HepG2 (cell line): Measurements from ENCODE around the gene BCAR3. TPM values are rescaled to one million over a fixed set of nuclear protein-coding genes. Genes with fewer than 3 reads are reported as not detected.

Experiments
- AHR ChIP-seq: IDR thresholded peaks from 2 replicates; pipeline ENCODE4 v1.6.1; 2018; ENCODE audit warnings: missing genetic modification reagents, missing compliant biosample characterization
- CEBPZ ChIP-seq: IDR thresholded peaks from 2 replicates; pipeline ENCODE4 v1.6.1; 2012; ENCODE audit warnings: low read length, improper control_type of control experiment
- EP300 ChIP-seq, 3 experiments: sonication (generic) in 1 of 3; formaldehyde crosslinking in 1 of 3; IDR thresholded peaks; 2 replicates each; pipeline versions ENCODE4 v1.5.1 to v1.6.1; 2011 to 2020; ENCODE audit warnings: low read depth in 2 of 3, low read length in 2 of 3, borderline replicate concordance in 1 of 3, improper control_type of control experiment in 1 of 3, mild to moderate bottlenecking in 1 of 3, missing genetic modification reagents in 1 of 3, moderate library complexity in 1 of 3
- GATA4 ChIP-seq: sonication (generic); IDR thresholded peaks from 2 replicates; pipeline ENCODE4 v1.6.1; 2016; ENCODE audit warnings: antibody characterized with exemption, low read depth, borderline replicate concordance
- KDM2A ChIP-seq: sonication (generic); formaldehyde crosslinking; IDR thresholded peaks from 2 replicates; pipeline ENCODE4 v1.4.0; 2020; ENCODE audit warnings: low read depth, missing genetic modification reagents, borderline replicate concordance
- MEF2D ChIP-seq: sonication (generic); formaldehyde crosslinking; IDR thresholded peaks from 2 replicates; pipeline ENCODE4 v1.5.1; 2020; ENCODE audit warnings: mild to moderate bottlenecking, missing genetic modification reagents
- MXI1 ChIP-seq: IDR thresholded peaks from 3 replicates; pipeline ENCODE4 v1.6.1; 2012; ENCODE audit warnings: low read depth, low read length, inconsistent platforms, borderline replicate concordance
- MYC ChIP-seq: sonication (generic); formaldehyde crosslinking; IDR thresholded peaks from 2 replicates; pipeline ENCODE4 v1.9.0; 2021; ENCODE audit warnings: missing genetic modification reagents, borderline replicate concordance
- NFE2L1 ChIP-seq: sonication (generic); formaldehyde crosslinking; IDR thresholded peaks from 2 replicates; pipeline ENCODE4 v1.4.0; 2020; ENCODE audit warnings: missing genetic modification reagents, mild to moderate bottlenecking, borderline replicate concordance
- NR2F6 ChIP-seq, 2 experiments: IDR thresholded peaks; 2 replicates each; pipeline ENCODE4 v1.6.1; 2016; ENCODE audit warnings: antibody characterized with exemption in 1 of 2, mild to moderate bottlenecking in 1 of 2
- POLR2A ChIP-seq, 2 experiments: IDR thresholded peaks; 2 replicates each; pipeline ENCODE4 v1.6.1; 2011; ENCODE audit warnings: low read depth in 2 of 2, low read length in 2 of 2, mild to moderate bottlenecking in 1 of 2, moderate library complexity in 1 of 2; ENCODE audit not compliant: insufficient read depth in 1 of 2
- RARA ChIP-seq: IDR thresholded peaks from 2 replicates; pipeline ENCODE4 v1.6.1; 2016; ENCODE audit warnings: missing genetic modification reagents, missing compliant biosample characterization
- SALL1 ChIP-seq: sonication (generic); formaldehyde crosslinking; IDR thresholded peaks from 2 replicates; pipeline ENCODE4 v1.8.0; 2022; ENCODE audit warnings: mild to moderate bottlenecking, missing genetic modification reagents
- SAP130 ChIP-seq: IDR thresholded peaks from 2 replicates; pipeline ENCODE4 v1.6.1; 2016; ENCODE audit warnings: low read depth
- UBTF ChIP-seq: sonication (generic); formaldehyde crosslinking; IDR thresholded peaks from 2 replicates; pipeline ENCODE4 v1.4.0; 2020; ENCODE audit warnings: mild to moderate bottlenecking, missing genetic modification reagents
- ZBTB3 ChIP-seq: sonication (generic); formaldehyde crosslinking; IDR thresholded peaks from 2 replicates; pipeline ENCODE4 v1.4.0; 2020; ENCODE audit warnings: low read depth, mild to moderate bottlenecking, moderate library complexity, missing genetic modification reagents, borderline replicate concordance
- ZFX ChIP-seq: sonication (generic); formaldehyde crosslinking; IDR thresholded peaks from 2 replicates; pipeline ENCODE4 v1.4.0; 2020; ENCODE audit warnings: mild to moderate bottlenecking, low read depth, missing genetic modification reagents, moderate library complexity
- ZNF354B ChIP-seq: sonication (generic); formaldehyde crosslinking; IDR thresholded peaks from 2 replicates; pipeline ENCODE4 v1.8.0; 2022; ENCODE audit warnings: mild to moderate bottlenecking, missing genetic modification reagents
- ZNF605 ChIP-seq: sonication (generic); formaldehyde crosslinking; IDR thresholded peaks from 2 replicates; pipeline ENCODE4 v1.8.0; 2022; ENCODE audit warnings: mild to moderate bottlenecking, missing genetic modification reagents
- ZSCAN22 ChIP-seq: sonication (generic); formaldehyde crosslinking; IDR thresholded peaks from 2 replicates; pipeline ENCODE4 v1.4.0; 2020; ENCODE audit warnings: mild to moderate bottlenecking, missing genetic modification reagents
- polyA plus RNA-seq, 8 experiments: library from polyadenylated mRNA; depleted of rRNA in 3 of 8; stranded (reverse) in 7 of 8; unstranded in 1 of 8; fragments of >200 nt; fragmentation: Illumina TruSeq in 4 of 8; extraction: Trizol in 4 of 8; gene quantifications; 2 replicates each; pipeline versions ENCODE4 v1.2.1 to v1.2.3, GENCODE V29; 2011 to 2016; ENCODE audit warnings: low read depth in 4 of 8, missing spikeins in 1 of 8, mixed read lengths in 1 of 8; ENCODE audit not compliant: insufficient read depth in 1 of 8
- total RNA-seq, 5 experiments: library from RNA; depleted of rRNA; stranded (reverse); fragments of >200 nt; fragmentation: Illumina TruSeq; extraction: Trizol; gene quantifications; 2 replicates each; pipeline ENCODE4 v1.2.3, GENCODE V29; 2016; ENCODE audit warnings: low read depth in 1 of 5
- TF ChIP-seq, protein P1 (sequence below): sonication (generic); formaldehyde crosslinking; IDR thresholded peaks from 2 replicates; pipeline ENCODE4 v1.5.0; 2020; ENCODE audit warnings: missing genetic modification reagents

Gene BCAR3
- total and polyA plus RNA-seq, 2 of the 13 experiments (the other 11 are each of a cell fraction or from before 2014, with no cell fraction given): 3.6 to 4.8 TPM

DNA sequence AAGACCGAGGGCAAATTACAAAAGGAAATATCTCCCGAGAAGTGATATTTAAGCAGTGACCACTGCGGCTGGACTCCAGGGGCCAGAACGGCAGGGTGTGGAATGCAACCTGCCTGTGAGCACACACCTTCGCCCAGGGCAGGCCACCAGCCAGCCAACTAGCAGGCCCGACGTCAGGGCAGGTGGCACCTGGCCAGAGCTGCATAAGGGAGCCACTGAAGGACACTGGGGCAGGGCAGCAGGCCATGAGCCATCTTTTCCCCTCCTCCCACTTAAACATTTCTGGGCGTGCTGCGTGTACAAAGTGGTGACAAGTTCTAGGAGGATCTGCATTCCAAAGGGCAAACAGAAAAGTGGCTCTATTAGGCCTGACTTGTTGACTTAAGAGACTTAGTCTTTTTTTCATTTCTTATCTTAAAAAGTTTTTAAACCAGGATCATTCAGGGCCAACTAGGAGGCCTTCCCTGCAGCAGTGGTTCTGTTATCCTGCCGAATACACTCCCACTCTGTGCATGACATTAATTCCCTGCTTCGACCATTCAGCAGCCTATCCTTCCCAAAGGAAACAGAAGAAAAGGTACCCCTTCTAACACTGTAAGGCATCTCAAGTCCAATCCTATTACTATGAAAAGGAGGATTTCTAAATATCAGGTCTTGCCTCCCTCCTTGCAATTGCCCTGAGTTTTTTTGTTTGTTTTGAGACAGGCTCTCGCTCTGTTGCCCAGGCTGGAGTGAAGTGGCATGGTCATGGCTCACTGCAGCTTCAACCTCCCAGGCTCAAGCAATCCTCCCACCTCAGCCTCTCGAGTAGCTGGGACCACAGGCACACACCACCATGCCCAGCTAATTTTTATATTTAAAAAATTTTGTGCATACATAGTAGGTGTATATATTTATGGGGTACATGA lies 96.3 kb downstream of the BCAR3 start (continued):
- TF ChIP-seq RARA (CRISPR knock-in tag) (peak; percentile 46; the same call in 1 of the 2 replicates), KDM2A (CRISPR knock-in tag) (peak; percentile 58; the same call in 1 of the 2 replicates), EP300 (IDR thresholded peaks at IDR 0.05; ENCODE audit: low read depth in 2 of 2, low read length in 2 of 2) (peak in 1 of 2 experiments; percentile 81; a peak in 2 of 4 replicates), EP300 (CRISPR knock-in tag; IDR thresholded peaks at IDR 0.05; ENCODE audit: borderline replicate concordance) (peak; percentile 74; the same call in 1 of the 2 replicates), UBTF (CRISPR knock-in tag) (peak; percentile 42; the same call in 1 of the 2 replicates), ZFX (CRISPR knock-in tag) (peak; percentile 57; the same call in 1 of the 2 replicates), POLR2A (IDR thresholded peaks at IDR 0.05; ENCODE audit: insufficient read depth in 1 of 2, low read depth in 2 of 2, low read length in 2 of 2) (0 out of 4 replicates have a peak, but pooled peaks of 1 of the 2 experiments have one; percentile 32), MYC (CRISPR knock-in tag) (peak; percentile 57; the same call in 1 of the 2 replicates), MXI1 (no peak), SAP130 (CRISPR knock-in tag) (peak; percentile 76), NFE2L1 (CRISPR knock-in tag) (no peak), SALL1 (CRISPR knock-in tag) (peak; percentile 78), GATA4 (peak; percentile 75; the same call in 1 of the 2 replicates), CEBPZ (no peak), ZSCAN22 (CRISPR knock-in tag) (no peak), AHR (CRISPR knock-in tag) (no peak), MEF2D (peak; percentile 36; the same call in 1 of the 2 replicates), ZNF605 (peak; percentile 29; the same call in 1 of the 2 replicates), ZBTB3 (CRISPR knock-in tag) (no peak), ZNF354B (no peak), NR2F6 (IDR thresholded peaks at IDR 0.05) (no peak), NR2F6 (CRISPR knock-in tag; IDR thresholded peaks at IDR 0.05) (peak; percentile 55; the same call in 1 of the 2 replicates)
- TF ChIP-seq, protein P1, sequence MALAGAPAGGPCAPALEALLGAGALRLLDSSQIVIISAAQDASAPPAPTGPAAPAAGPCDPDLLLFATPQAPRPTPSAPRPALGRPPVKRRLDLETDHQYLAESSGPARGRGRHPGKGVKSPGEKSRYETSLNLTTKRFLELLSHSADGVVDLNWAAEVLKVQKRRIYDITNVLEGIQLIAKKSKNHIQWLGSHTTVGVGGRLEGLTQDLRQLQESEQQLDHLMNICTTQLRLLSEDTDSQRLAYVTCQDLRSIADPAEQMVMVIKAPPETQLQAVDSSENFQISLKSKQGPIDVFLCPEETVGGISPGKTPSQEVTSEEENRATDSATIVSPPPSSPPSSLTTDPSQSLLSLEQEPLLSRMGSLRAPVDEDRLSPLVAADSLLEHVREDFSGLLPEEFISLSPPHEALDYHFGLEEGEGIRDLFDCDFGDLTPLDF: no peak
